Fibroblast of skin of left biceps (primary cell): ENCODE results near the gene EIF3J.

Experiments
- DNase-seq, 2 experiments: peaks; one replicate each; pipeline ENCODE4 v3.0.0-alpha.2; 2013; ENCODE audit warnings: low read depth in 2 of 2

EIF3J gene

GRCh38 chr15:44593042-44593736 lies 56.2 kb downstream of the EIF3J start:
- no peak for DNase-seq

- DNase-seq = no peak
Measured at GRCh38 chr15:44595246-44595645, 58.3 kb downstream of the EIF3J start.

- no peak for DNase-seq
Measured at GRCh38 chr15:44595656-44596510, 58.9 kb downstream of the EIF3J start.

- no peak for DNase-seq
Measured at GRCh38 chr15:44596511-44597010, 59.6 kb downstream of the EIF3J start.

- no peak for DNase-seq
Measured at GRCh38 chr15:44598066-44598465, 61.1 kb downstream of the EIF3J start.

- DNase-seq = peak in 1 of 2 experiments; percentile 14
Measured at GRCh38 chr15:44598892-44599291, 61.9 kb downstream of the EIF3J start.

- no peak for DNase-seq
Measured at GRCh38 chr15:44603126-44603525, 66.2 kb downstream of the EIF3J start.

GRCh38 chr15:44606740-44607139 lies 69.8 kb downstream of the EIF3J start:
- no peak for DNase-seq
